Measurements from ENCODE around the gene DDX51. TPM values are rescaled to one million over a fixed set of nuclear protein-coding genes. Genes with fewer than 3 reads are reported as not detected.

The DDX51 gene
- total and polyA plus RNA-seq, 2 of the 13 experiments (the other 11 are each of a cell fraction or from before 2014, with no cell fraction given): 10.1 TPM

- TF ChIP-seq ZNF646 (CRISPR knock-in tag; IDR thresholded peaks at IDR 0.05): no peak
- TF ChIP-seq AGO2 (optimal IDR thresholded peaks at IDR 0.05; ENCODE audit: low read depth, low read length): no peak
- peak; percentile 63; the same call in 1 of the 2 replicates for TF ChIP-seq ZBTB3 (CRISPR knock-in tag; IDR thresholded peaks at IDR 0.05; ENCODE audit: borderline replicate concordance, low read depth)
- TF ChIP-seq MED8 (CRISPR knock-in tag; IDR thresholded peaks at IDR 0.05; ENCODE audit: insufficient replicate concordance): peak; percentile 19
- peak; percentile 68 for TF ChIP-seq SIX4 (CRISPR knock-in tag; IDR thresholded peaks at IDR 0.05)
- no peak for TF ChIP-seq ATRX (CRISPR knock-in tag; IDR thresholded peaks at IDR 0.05; ENCODE audit: borderline replicate concordance)
- TF ChIP-seq SMAD3 (CRISPR knock-in tag; IDR thresholded peaks at IDR 0.05): peak; percentile 66; the same call in 1 of the 2 replicates
- peak; percentile 59; the same call in 1 of the 2 replicates for TF ChIP-seq ZNF263 (CRISPR knock-in tag; IDR thresholded peaks at IDR 0.05)
- peak; percentile 75 for TF ChIP-seq ZNF687 (CRISPR knock-in tag; IDR thresholded peaks at IDR 0.05)
- no peak for TF ChIP-seq FOXC1 (CRISPR knock-in tag; IDR thresholded peaks at IDR 0.05; ENCODE audit: borderline replicate concordance)
- TF ChIP-seq HNRNPUL1 (IDR thresholded peaks at IDR 0.05; ENCODE audit: low read depth, low read length): peak; percentile 85
- TF ChIP-seq GPBP1L1 (CRISPR knock-in tag; IDR thresholded peaks at IDR 0.05): no peak
- peak; percentile 83; the same call in 1 of the 2 replicates for TF ChIP-seq ZNF674 (CRISPR knock-in tag; IDR thresholded peaks at IDR 0.05; ENCODE audit: low read depth)
- no peak for TF ChIP-seq CBX1 (IDR thresholded peaks at IDR 0.05; ENCODE audit: low read depth)
- peak; percentile 80 for TF ChIP-seq ETV6 (CRISPR knock-in tag; conservative IDR thresholded peaks at IDR 0.05)
- peak; percentile 40 for TF ChIP-seq RARA (CRISPR knock-in tag; IDR thresholded peaks at IDR 0.05)
- peak; percentile 80 for TF ChIP-seq MAZ (IDR thresholded peaks at IDR 0.05; ENCODE audit: borderline replicate concordance, low read depth, low read length)
- TF ChIP-seq MAZ (CRISPR knock-in tag; IDR thresholded peaks at IDR 0.05; ENCODE audit: low read depth): peak; percentile 98
These were observed at the start of gene DDX51, which contains the start of gene NOC4L (continued) for GRCh38 chr12:132144115-132144809.
